ENCODE data around the gene DAD1. TPM values are rescaled to one million over a fixed set of nuclear protein-coding genes. Genes with fewer than 3 reads are reported as not detected.

DAD1 gene
- total RNA-seq, 1 experiment from 2014 or later = 162 TPM

DNA sequence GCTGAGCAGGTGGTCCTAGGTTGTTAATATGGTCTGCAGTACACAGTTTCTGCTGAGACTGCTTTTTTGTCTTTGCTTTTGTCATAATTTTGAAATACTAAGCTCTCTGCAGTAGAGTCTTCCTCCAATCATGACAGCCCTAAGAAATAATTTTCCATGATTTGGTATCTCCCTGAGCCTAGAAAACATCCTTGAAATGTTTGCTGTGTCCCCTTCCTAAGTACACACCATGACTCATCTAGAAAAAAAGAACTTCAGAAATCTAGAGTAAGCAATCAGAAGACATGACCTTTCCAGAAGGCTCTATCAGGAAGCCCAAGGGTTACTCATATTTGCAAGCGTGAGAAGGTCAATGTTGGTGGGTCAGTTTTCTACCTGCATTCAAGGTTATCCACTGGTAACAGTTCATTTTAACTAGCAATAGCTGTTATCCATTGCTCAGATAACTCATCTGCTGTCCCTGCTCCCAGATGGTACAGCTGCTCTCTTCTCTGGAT, 16.4 kb downstream of the DAD1 start:
- H3K4me2 ChIP-seq (ENCODE audit: low read length) = peak overlapping the region; percentile 32
- H3K9me2 ChIP-seq (ENCODE audit: insufficient read depth) = no peaks in the 10 kb centered on the region
- peak overlapping the region; percentile 28; the same call in 1 of the 2 replicates for H3K27ac ChIP-seq (ENCODE audit: low read depth, low read length)
- peaks cover 6 to 24% of the 10 kb centered on the region in 2 experiments; a peak in 2 of 4 replicates for H3K4me1 ChIP-seq (ENCODE audit: control insufficient read depth in 1 of 2, insufficient read depth in 2 of 2, low read length in 2 of 2)
- intact Hi-C loops (cut with micrococcal nuclease) = loop anchor here (5.0 kb wide), 1 partner anchor 195 kb away; the partner anchor contains the start of gene OXA1L
- DNase-seq (ENCODE audit: low read depth, low spot score) (no peak), ATAC-seq (peak; percentile 43; the same call in 1 of the 2 replicates)
- no peak overlapping the region for H2AFZ ChIP-seq (ENCODE audit: low read depth, low read length, poor library complexity, severe bottlenecking)
- CTCF ChIA-PET = interaction anchor here (3.7 to 4.8 kb wide), 4 partner anchors 11 to 281 kb away, joined by 33 to 93 read pairs (median 39); partner anchors contain the start of gene DAD1
- RAD21 ChIA-PET (ENCODE audit: low non-redundant PET in 1 of 2, low total read pairs in 2 of 2, uncharacterized antibody in 2 of 2, unreplicated experiment in 2 of 2) = no interaction called here
- no peaks in the 10 kb centered on the region for H3K27me3 ChIP-seq (ENCODE audit: insufficient read depth, low read length)
- peaks cover 53% of the 10 kb centered on the region for H3K79me2 ChIP-seq (ENCODE audit: insufficient read depth, low read length)
- TF ChIP-seq ZFX (IDR thresholded peaks at IDR 0.05) = no peak
- TF ChIP-seq FOSL1 (IDR thresholded peaks at IDR 0.05; ENCODE audit: low read depth) = peak; percentile 29; the same call in 1 of the 2 replicates
- peaks cover 27 to 43% of the 10 kb centered on the region in 2 experiments for H3K36me3 ChIP-seq (ENCODE audit: control insufficient read depth in 1 of 2, insufficient read depth in 2 of 2, low read length in 2 of 2)
- no TSS peak for BruUV-seq (replicated peaks)
- H4K20me1 ChIP-seq (ENCODE audit: insufficient read depth) = 0 out of 2 replicates have a peak, but pooled peaks cover 4% of the 10 kb centered on the region
- H3K4me3 ChIP-seq (replicated peaks in 1 of 2; ENCODE audit: low read depth in 1 of 2, low read length in 2 of 2) = no peak overlapping the region
- no peaks in the 10 kb centered on the region for H3K9me3 ChIP-seq (ENCODE audit: control insufficient read depth in 1 of 2, insufficient read depth in 1 of 2, low read depth in 1 of 2, low read length in 2 of 2)
- POLR2A ChIA-PET = interaction anchor here (1.2 kb wide), 1 partner anchor 76 kb away, joined by 3 read pairs; no protein-coding TSS in a partner anchor
- H3K9ac ChIP-seq (ENCODE audit: low read length) = no peak overlapping the region

DNA sequence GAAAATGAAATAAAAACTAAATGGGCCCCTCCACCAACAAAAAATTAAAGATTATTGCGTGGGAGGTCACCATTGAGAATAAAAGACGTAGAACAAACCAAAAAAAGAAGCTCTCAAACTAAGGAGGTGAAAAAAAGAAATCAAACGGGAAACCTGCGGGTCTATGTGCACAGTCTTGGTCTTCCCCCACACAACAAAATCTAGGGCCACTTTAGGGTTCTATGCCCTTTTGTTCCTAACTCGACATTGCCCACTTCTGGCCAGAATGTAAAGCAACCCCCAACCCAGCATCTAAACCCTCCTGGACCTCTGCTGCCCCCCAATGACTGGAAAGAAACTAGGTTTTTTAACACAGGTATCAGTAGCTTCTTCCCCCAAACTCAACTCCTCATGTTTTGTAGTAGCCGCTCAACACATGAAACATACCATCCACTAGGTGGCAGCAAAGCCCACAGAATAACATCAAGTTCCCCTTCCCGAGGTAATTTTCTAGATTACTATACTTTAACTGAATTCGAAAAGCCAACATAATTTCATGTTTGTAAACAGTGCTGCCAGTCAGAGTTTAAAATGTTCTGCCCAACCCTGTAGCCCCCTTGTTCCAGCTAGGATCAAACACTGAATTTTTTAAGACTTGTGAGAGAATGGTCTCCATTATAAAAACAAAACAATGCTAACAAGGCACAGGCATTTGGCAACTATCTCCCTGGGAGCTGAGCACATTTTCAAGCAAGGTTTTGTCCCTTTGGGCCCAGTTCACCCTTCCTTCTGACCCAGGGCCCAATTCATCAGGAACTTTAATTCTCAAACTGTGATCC, 18.7 kb downstream of the DAD1 start:
- Histone ChIP-seq H3K9me3 (ENCODE audit: control insufficient read depth in 1 of 2, insufficient read depth in 1 of 2, low read depth in 1 of 2, low read length in 2 of 2) (no peaks in the 10 kb centered on the region), H3K36me3 (ENCODE audit: control insufficient read depth in 1 of 2, insufficient read depth in 2 of 2, low read length in 2 of 2) (peaks cover 34 to 43% of the 10 kb centered on the region in 2 experiments), H3K4me2 (ENCODE audit: low read length) (no peak overlapping the region), H3K9me2 (ENCODE audit: insufficient read depth) (no peaks in the 10 kb centered on the region), H3K27ac (ENCODE audit: low read depth, low read length) (peak overlapping the region; percentile 48; the same call in 1 of the 2 replicates), H4K20me1 (ENCODE audit: insufficient read depth) (no peaks in the 10 kb centered on the region), H2AFZ (ENCODE audit: low read depth, low read length, poor library complexity, severe bottlenecking) (no peak overlapping the region), H3K79me2 (ENCODE audit: insufficient read depth, low read length) (peaks cover 49% of the 10 kb centered on the region), H3K4me3 (replicated peaks in 1 of 2; ENCODE audit: low read depth in 1 of 2, low read length in 2 of 2) (no peak overlapping the region), H3K9ac (ENCODE audit: low read length) (no peak overlapping the region), H3K4me1 (ENCODE audit: control insufficient read depth in 1 of 2, insufficient read depth in 2 of 2, low read length in 2 of 2) (peaks cover 6 to 24% of the 10 kb centered on the region in 2 experiments; a peak in 2 of 4 replicates), H3K27me3 (ENCODE audit: insufficient read depth, low read length) (no peaks in the 10 kb centered on the region)
- POLR2A ChIA-PET = interaction anchor here (0.6 to 1.9 kb wide), 4 partner anchors 19 to 161 kb away, joined by 3 to 18 read pairs (median 5); partner anchors contain the start of gene DAD1
- intact Hi-C loops (cut with micrococcal nuclease) = loop anchor here (1.0 to 5.0 kb wide), 3 partner anchors 82 to 283 kb away; partner anchors contain the start of gene OXA1L
- BruUV-seq (replicated peaks) = no TSS peak
- CTCF ChIA-PET = interaction anchor here (0.5 to 4.8 kb wide), 31 partner anchors 8 to 416 kb away, joined by 3 to 93 read pairs (median 5); partner anchors contain the start of genes ABHD4, DAD1, LRP10 and OR6J1
- TF ChIP-seq TCF7L2 (IDR thresholded peaks at IDR 0.05; ENCODE audit: borderline replicate concordance, extremely low read depth, insufficient read depth, insufficient read length) (peak; percentile 53), CBX3 (IDR thresholded peaks at IDR 0.05; ENCODE audit: low read depth) (no peak), RAD21 (IDR thresholded peaks at IDR 0.05; ENCODE audit: low read depth) (peak; percentile 84)
- TF ChIP-seq, protein P1, sequence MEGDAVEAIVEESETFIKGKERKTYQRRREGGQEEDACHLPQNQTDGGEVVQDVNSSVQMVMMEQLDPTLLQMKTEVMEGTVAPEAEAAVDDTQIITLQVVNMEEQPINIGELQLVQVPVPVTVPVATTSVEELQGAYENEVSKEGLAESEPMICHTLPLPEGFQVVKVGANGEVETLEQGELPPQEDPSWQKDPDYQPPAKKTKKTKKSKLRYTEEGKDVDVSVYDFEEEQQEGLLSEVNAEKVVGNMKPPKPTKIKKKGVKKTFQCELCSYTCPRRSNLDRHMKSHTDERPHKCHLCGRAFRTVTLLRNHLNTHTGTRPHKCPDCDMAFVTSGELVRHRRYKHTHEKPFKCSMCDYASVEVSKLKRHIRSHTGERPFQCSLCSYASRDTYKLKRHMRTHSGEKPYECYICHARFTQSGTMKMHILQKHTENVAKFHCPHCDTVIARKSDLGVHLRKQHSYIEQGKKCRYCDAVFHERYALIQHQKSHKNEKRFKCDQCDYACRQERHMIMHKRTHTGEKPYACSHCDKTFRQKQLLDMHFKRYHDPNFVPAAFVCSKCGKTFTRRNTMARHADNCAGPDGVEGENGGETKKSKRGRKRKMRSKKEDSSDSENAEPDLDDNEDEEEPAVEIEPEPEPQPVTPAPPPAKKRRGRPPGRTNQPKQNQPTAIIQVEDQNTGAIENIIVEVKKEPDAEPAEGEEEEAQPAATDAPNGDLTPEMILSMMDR (IDR thresholded peaks at IDR 0.05 in 2 of 3, conservative IDR thresholded peaks at IDR 0.05 in 1 of 3; ENCODE audit: borderline replicate concordance in 1 of 3, insufficient read depth in 1 of 3, low read depth in 2 of 3, low read length in 2 of 3) = peak; percentile 77 to 94 (median 92)
- peak; percentile 79 for DNase-seq (ENCODE audit: low read depth, low spot score)
- peak; percentile 87 for ATAC-seq
- RAD21 ChIA-PET (ENCODE audit: low non-redundant PET in 1 of 2, low total read pairs in 2 of 2, uncharacterized antibody in 2 of 2, unreplicated experiment in 2 of 2) = interaction anchor here (0.7 to 2.1 kb wide), 2 partner anchors 82 to 83 kb away, joined by 3 to 14 read pairs; no protein-coding TSS in a partner anchor
